ENCODE data around the gene NOS1AP.

NOS1AP gene

GRCh38 chr1:162367073-162367472, 297.6 kb downstream of the NOS1AP start:
- Histone ChIP-seq H3K4me1 (ENCODE audit: control insufficient read depth in 1 of 2, insufficient read depth in 1 of 2, low read depth in 1 of 2, low read length in 1 of 2) (no peaks in the 10 kb centered on the region), H3K27me3 (no peaks in the 10 kb centered on the region), H3K36me3 (peaks cover 62% of the 10 kb centered on the region), H3K4me3 (ENCODE audit: low read depth in 1 of 2, low read length in 1 of 2) (no peak overlapping the region), H3K9me3 (no peaks in the 10 kb centered on the region), H3K27ac (no peak overlapping the region)
- no peak for TF ChIP-seq CTCF (IDR thresholded peaks at IDR 0.05)

- TF ChIP-seq CTCF (IDR thresholded peaks at IDR 0.05) = no peak
- Histone ChIP-seq H3K4me1 (ENCODE audit: control insufficient read depth in 1 of 2, insufficient read depth in 1 of 2, low read depth in 1 of 2, low read length in 1 of 2) (no peaks in the 10 kb centered on the region), H3K27me3 (no peaks in the 10 kb centered on the region), H3K27ac (no peak overlapping the region), H3K4me3 (ENCODE audit: low read depth in 1 of 2, low read length in 1 of 2) (no peak overlapping the region), H3K36me3 (peaks cover 63% of the 10 kb centered on the region), H3K9me3 (no peaks in the 10 kb centered on the region)
These were observed 298.3 kb downstream of the NOS1AP start for GRCh38 chr1:162367772-162368171.

- peaks cover 62% of the 10 kb centered on the region for H3K36me3 ChIP-seq
- no peak overlapping the region for H3K4me3 ChIP-seq (ENCODE audit: low read depth in 1 of 2, low read length in 1 of 2)
- no peaks in the 10 kb centered on the region for H3K27me3 ChIP-seq
- TF ChIP-seq CTCF (IDR thresholded peaks at IDR 0.05) = no peak
- no peak overlapping the region for H3K27ac ChIP-seq
- H3K9me3 ChIP-seq = no peaks in the 10 kb centered on the region
- H3K4me1 ChIP-seq (ENCODE audit: control insufficient read depth in 1 of 2, insufficient read depth in 1 of 2, low read depth in 1 of 2, low read length in 1 of 2) = no peaks in the 10 kb centered on the region
These were observed 299.0 kb downstream of the NOS1AP start for GRCh38 chr1:162368451-162368850.

GRCh38 chr1:162369571-162369970, 300.1 kb downstream of the NOS1AP start:
- H3K27me3 ChIP-seq = no peaks in the 10 kb centered on the region
- no peak overlapping the region for H3K27ac ChIP-seq
- H3K9me3 ChIP-seq = no peaks in the 10 kb centered on the region
- H3K36me3 ChIP-seq = peaks cover 68% of the 10 kb centered on the region
- no peaks in the 10 kb centered on the region for H3K4me1 ChIP-seq (ENCODE audit: control insufficient read depth in 1 of 2, insufficient read depth in 1 of 2, low read depth in 1 of 2, low read length in 1 of 2)
- no peak overlapping the region for H3K4me3 ChIP-seq (ENCODE audit: low read depth in 1 of 2, low read length in 1 of 2)
- no peak for TF ChIP-seq CTCF (IDR thresholded peaks at IDR 0.05)

- no peaks in the 10 kb centered on the region for H3K4me1 ChIP-seq (ENCODE audit: control insufficient read depth in 1 of 2, insufficient read depth in 1 of 2, low read depth in 1 of 2, low read length in 1 of 2)
- no peaks in the 10 kb centered on the region for H3K27me3 ChIP-seq
- peaks cover 68% of the 10 kb centered on the region for H3K36me3 ChIP-seq
- no peak for TF ChIP-seq CTCF (IDR thresholded peaks at IDR 0.05)
- H3K9me3 ChIP-seq = no peaks in the 10 kb centered on the region
- H3K27ac ChIP-seq = no peak overlapping the region
- no peak overlapping the region for H3K4me3 ChIP-seq (ENCODE audit: low read depth in 1 of 2, low read length in 1 of 2)
These were observed 300.7 kb downstream of the NOS1AP start for GRCh38 chr1:162370161-162370560.

GRCh38 chr1:162370721-162371120, 301.2 kb downstream of the NOS1AP start:
- Histone ChIP-seq H3K9me3 (no peaks in the 10 kb centered on the region), H3K36me3 (peaks cover 69% of the 10 kb centered on the region), H3K27ac (no peak overlapping the region), H3K27me3 (no peaks in the 10 kb centered on the region), H3K4me1 (ENCODE audit: control insufficient read depth in 1 of 2, insufficient read depth in 1 of 2, low read depth in 1 of 2, low read length in 1 of 2) (no peaks in the 10 kb centered on the region), H3K4me3 (ENCODE audit: low read depth in 1 of 2, low read length in 1 of 2) (no peak overlapping the region)
- no peak for TF ChIP-seq CTCF (IDR thresholded peaks at IDR 0.05)
